ENCODE results near the gene RHBDF2. TPM values are rescaled to one million over a fixed set of nuclear protein-coding genes. Genes with fewer than 3 reads are reported as not detected.

RHBDF2 gene
- total and polyA plus RNA-seq, 4 experiments from 2014 or later: 5.4 to 62.2 (median 32.6) TPM

DNA sequence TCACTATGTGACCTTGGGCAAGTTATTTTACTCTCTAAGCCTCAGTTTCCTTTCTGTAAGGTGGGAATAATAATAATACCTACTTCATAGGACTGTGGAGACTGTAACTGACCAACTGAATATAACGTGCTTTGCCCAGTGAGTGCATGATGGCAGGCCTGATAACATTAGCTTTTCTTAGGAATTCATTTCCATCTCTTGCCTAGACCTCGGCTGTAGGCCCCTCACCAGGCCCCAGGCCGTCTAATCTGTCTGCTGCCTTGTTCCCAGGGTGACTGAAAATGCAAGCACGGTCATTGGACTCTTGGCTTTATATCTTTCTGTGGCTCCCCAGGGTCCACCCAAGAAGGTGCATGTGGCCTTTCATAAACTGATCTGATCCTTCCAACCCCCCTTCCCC lies 41.5 kb downstream of the RHBDF2 start:
- Mint-ChIP-seq H3K27me3 (no peaks in the 10 kb centered on the region), H3K4me1 (no peaks in the 10 kb centered on the region), H3K4me3 (no peak overlapping the region), H3K36me3 (no peaks in the 10 kb centered on the region), H3K9me3 (no peaks in the 10 kb centered on the region), H3K27ac (peak overlapping the region in 1 of 7 donors; percentile 70)
- no peak for DNase-seq
- POLR2A ChIA-PET (ENCODE audit: partially characterized antibody): interaction anchor here (1.2 to 1.5 kb wide), 2 partner anchors 42 to 55 kb away, joined by 4 to 5 read pairs; partner anchors contain the start of gene RHBDF2
- H3K4me3 ChIP-seq (ENCODE audit: low read length in 2 of 2): no peak overlapping the region
- no peaks in the 10 kb centered on the region for H3K27me3 ChIP-seq (ENCODE audit: insufficient read depth, low read length)
- H3K36me3 ChIP-seq (ENCODE audit: insufficient read depth, low read length): no peaks in the 10 kb centered on the region
- no peak overlapping the region for H3K27ac ChIP-seq (ENCODE audit: low read depth, low read length)
- intact Hi-C loops (cut with micrococcal nuclease): loop anchor here (10.0 kb wide), 1 partner anchor 215 kb away; no protein-coding TSS in a partner anchor
- H3K4me1 ChIP-seq (ENCODE audit: insufficient read depth, low read length): no peaks in the 10 kb centered on the region
- H3K9me3 ChIP-seq (ENCODE audit: control insufficient read depth in 1 of 2, low read length in 2 of 2): no peaks in the 10 kb centered on the region
- CTCF ChIA-PET (ENCODE audit: partially characterized antibody): interaction anchor here (0.5 to 1.5 kb wide), 5 partner anchors 26 to 222 kb away, joined by 3 to 7 read pairs (median 3); no protein-coding TSS in a partner anchor

DNA sequence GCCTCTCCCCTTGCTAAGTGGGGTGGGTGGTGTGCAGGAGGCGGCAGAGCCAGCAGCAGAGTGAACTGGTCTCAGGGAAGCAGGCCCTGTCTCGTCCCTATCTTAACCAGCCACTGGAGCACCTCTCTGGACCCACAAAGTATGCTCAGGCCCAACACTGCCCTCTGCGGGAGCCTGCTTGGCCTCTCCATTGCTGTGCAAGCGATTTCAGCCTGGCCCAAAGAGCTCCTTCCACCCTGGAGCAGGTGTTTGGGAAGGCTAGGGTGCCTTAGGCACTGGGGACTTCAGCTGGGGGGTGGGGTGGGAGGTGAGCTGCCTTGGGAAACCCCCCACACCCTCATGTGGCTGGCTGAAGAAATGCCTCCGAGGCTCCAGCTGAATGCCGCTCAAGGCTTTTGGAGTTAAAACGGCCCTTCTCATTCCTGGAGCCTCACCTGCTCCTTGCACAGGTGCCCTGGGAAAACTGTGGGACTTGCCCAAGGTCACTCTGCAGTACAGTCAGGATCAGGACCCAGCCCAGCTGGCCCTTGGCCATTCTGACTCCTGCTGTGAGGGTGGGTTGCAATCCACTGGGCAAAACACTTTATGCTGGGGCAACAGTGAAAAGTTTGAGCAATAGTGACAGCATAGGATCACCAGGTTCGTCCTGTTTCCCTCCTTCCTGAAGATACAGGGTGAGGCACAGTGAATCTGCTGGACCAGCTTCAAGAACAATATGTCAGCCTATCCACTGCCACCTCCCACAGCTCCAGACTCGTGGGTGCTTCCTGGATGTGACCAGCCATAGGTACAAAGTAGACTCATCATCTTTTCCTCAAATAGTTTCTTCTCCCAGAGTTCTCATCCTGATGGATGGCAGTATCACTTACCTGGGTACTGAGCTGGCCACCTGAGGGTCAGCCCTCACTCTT lies 42.4 kb downstream of the RHBDF2 start:
- Histone ChIP-seq H3K27me3 (ENCODE audit: insufficient read depth, low read length) (no peaks in the 10 kb centered on the region), H3K4me1 (ENCODE audit: insufficient read depth, low read length) (no peaks in the 10 kb centered on the region), H3K4me3 (ENCODE audit: low read length in 2 of 2) (no peak overlapping the region), H3K27ac (ENCODE audit: low read depth, low read length) (no peak overlapping the region), H3K9me3 (ENCODE audit: control insufficient read depth in 1 of 2, low read length in 2 of 2) (no peaks in the 10 kb centered on the region), H3K36me3 (ENCODE audit: insufficient read depth, low read length) (no peaks in the 10 kb centered on the region)
- Mint-ChIP-seq H3K9me3 (no peaks in the 10 kb centered on the region), H3K4me3 (no peak overlapping the region), H3K27me3 (no peaks in the 10 kb centered on the region), H3K27ac (no peak overlapping the region), H3K36me3 (no peaks in the 10 kb centered on the region), H3K4me1 (no peaks in the 10 kb centered on the region)
- intact Hi-C loops (cut with micrococcal nuclease): loop anchor here (10.0 kb wide), 1 partner anchor 216 kb away; no protein-coding TSS in a partner anchor
- DNase-seq: no peak
- ChIA-PET CTCF (ENCODE audit: partially characterized antibody) (interaction anchor here (0.6 to 2.6 kb wide), 10 partner anchors 8 to 612 kb away, joined by 3 to 9 read pairs (median 4); partner anchors contain the start of gene AANAT), POLR2A (ENCODE audit: partially characterized antibody) (interaction anchor here (1.0 to 1.9 kb wide), 4 partner anchors 8 to 99 kb away, joined by 3 to 7 read pairs (median 4); partner anchors contain the start of genes AANAT and RHBDF2)

DNA sequence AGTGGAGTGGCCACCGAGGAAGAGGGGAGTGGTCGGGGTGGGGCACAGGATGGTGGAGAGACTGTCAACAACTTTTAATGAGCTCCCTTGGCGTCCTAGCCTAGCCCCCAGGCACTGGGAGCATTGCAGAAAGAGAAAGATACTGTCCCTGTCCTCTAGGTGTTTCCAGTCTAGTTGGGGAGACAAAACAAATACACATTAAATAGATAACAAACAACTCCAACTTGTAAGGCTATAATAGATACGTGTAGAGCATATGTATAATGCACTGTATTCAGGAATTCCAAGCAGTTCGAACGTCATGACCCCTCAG lies 47.8 kb downstream of the RHBDF2 start:
- H3K9me3 ChIP-seq (ENCODE audit: control insufficient read depth in 1 of 2, low read length in 2 of 2): no peaks in the 10 kb centered on the region
- Mint-ChIP-seq H3K27me3 (no peaks in the 10 kb centered on the region), H3K27ac (peak overlapping the region; percentile 77 to 99 (median 96)), H3K9me3 (no peaks in the 10 kb centered on the region), H3K4me3 (peak overlapping the region; percentile 35 to 89 (median 80)), H3K4me1 (peaks cover 12 to 38% (median 25%) of the 10 kb centered on the region in 4 donors), H3K36me3 (no peaks in the 10 kb centered on the region)
- CTCF ChIA-PET (ENCODE audit: partially characterized antibody): interaction anchor here (0.8 to 3.3 kb wide), 13 partner anchors 8 to 228 kb away, joined by 3 to 16 read pairs (median 4); partner anchors contain the start of genes AANAT and RHBDF2
- peaks cover 20% of the 10 kb centered on the region for H3K4me1 ChIP-seq (ENCODE audit: insufficient read depth, low read length)
- intact Hi-C loops (cut with micrococcal nuclease): loop anchor here (1.0 to 10.0 kb wide), 4 partner anchors 48 to 221 kb away; partner anchors contain the start of gene RHBDF2
- H3K27me3 ChIP-seq (ENCODE audit: insufficient read depth, low read length): no peaks in the 10 kb centered on the region
- POLR2A ChIA-PET (ENCODE audit: partially characterized antibody): interaction anchor here (1.3 to 2.9 kb wide), 6 partner anchors 15 to 218 kb away, joined by 5 to 14 read pairs (median 8); partner anchors contain the start of genes AANAT and RHBDF2
- H3K27ac ChIP-seq (ENCODE audit: low read depth, low read length): peak overlapping the region; percentile 57
- no peak for DNase-seq
- H3K4me3 ChIP-seq (ENCODE audit: low read length in 2 of 2): peak overlapping the region in 1 of 2 donors; percentile 27
- no peaks in the 10 kb centered on the region for H3K36me3 ChIP-seq (ENCODE audit: insufficient read depth, low read length)

DNA sequence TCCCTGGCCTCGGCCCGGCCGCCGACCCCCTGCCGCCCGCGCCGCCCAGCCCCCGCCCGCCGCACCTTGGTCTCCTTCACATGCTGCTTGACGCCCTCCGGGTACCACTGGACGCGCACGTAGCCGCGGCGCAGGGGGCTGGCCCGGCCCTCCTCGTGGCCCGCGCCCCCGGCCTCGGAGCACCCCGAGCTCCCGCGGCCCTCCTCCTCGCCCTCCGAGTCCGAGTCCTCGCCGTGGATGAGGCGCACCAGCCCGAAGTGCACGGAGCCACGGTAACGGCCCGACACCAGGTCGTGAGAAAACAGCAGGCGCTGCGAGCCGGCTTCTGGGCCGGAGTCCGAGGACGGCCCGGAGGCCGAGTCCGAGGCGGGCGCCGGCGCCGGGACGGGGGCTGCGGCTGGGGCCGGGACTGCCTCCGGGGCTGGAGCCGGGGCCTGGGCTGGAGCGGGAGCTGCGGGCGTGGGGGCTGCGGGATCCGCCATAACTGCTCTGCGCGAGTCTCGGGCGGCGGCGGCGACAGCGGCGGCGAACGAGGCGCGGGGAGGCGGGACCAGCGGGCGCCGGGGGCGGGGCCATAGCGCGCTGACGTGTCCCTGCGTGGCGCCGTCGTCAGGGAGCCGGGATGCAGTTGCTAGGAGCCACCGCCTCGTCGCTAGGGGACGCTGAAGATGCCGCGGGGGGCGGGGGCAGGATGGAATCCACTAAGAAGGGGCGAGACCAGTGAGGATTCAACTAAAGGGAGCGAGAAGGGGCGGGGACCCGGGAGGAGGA lies 48.4 kb downstream of the RHBDF2 start, which contains the start of gene UBE2O:
TSS of gene UBE2O (minus strand) at position 493 of the 771 bp plus-strand sequence. CDS start at position 482, 11 bp downstream.
- Mint-ChIP-seq H3K4me1 (peaks cover 17 to 44% (median 29%) of the 10 kb centered on the region in 4 donors), H3K9me3 (no peaks in the 10 kb centered on the region), H3K36me3 (no peaks in the 10 kb centered on the region), H3K4me3 (peak within 1 kb of the TSS; percentile 83 to 92 (median 87)), H3K27me3 (no peaks in the 10 kb centered on the region), H3K27ac (peak within 1 kb of the TSS; percentile 77 to 99 (median 96))
- POLR2A ChIA-PET (ENCODE audit: partially characterized antibody): interaction anchor here (0.6 to 2.9 kb wide), 11 partner anchors 9 to 283 kb away, joined by 3 to 14 read pairs (median 6); partner anchors contain the start of genes AANAT, PRPSAP1 and RHBDF2
- intact Hi-C loops (cut with micrococcal nuclease): loop anchor here (1.0 to 10.0 kb wide), 4 partner anchors 48 to 222 kb away; partner anchors contain the start of gene RHBDF2
- H3K27ac ChIP-seq (ENCODE audit: low read depth, low read length): peak within 1 kb of the TSS; percentile 72
- no peaks in the 10 kb centered on the region for H3K27me3 ChIP-seq (ENCODE audit: insufficient read depth, low read length)
- no peaks in the 10 kb centered on the region for H3K9me3 ChIP-seq (ENCODE audit: control insufficient read depth in 1 of 2, low read length in 2 of 2)
- H3K4me3 ChIP-seq (ENCODE audit: low read length in 2 of 2): peak within 1 kb of the TSS; percentile 52 to 58
- H3K36me3 ChIP-seq (ENCODE audit: insufficient read depth, low read length): no peaks in the 10 kb centered on the region
- CTCF ChIA-PET (ENCODE audit: partially characterized antibody): interaction anchor here (0.9 to 3.3 kb wide), 11 partner anchors 9 to 229 kb away, joined by 3 to 16 read pairs (median 4); partner anchors contain the start of genes AANAT and RHBDF2
- H3K4me1 ChIP-seq (ENCODE audit: insufficient read depth, low read length): peaks cover 20% of the 10 kb centered on the region
- DNase-seq: peak; percentile 93 to 95 (median 94)

DNA sequence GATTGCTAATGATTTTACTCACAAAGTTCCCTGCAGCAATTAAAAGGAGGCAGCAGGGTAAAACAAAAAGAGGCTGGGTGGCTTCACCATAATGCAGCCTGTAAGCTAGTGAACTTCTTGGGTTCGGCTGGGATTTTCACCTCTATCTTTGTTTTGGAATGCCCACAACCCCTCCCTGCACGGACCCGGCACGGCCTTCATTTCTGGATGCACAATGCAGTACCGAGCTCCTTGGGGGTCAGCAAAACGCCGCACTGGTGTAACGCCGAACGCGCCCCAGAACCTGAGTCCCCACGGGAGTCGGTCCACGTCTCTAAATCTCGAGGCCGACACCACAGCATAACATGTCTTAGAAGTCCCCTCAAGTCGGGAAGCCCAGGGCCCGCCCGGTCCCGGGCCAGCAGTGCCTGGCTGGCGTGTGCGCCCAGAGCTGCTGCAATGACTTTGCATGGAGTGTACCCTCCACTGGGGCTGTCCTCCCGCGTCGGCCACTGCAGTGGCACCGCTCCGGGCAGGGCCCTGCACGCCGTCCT lies 49.0 kb downstream of the RHBDF2 start:
- no peaks in the 10 kb centered on the region for H3K36me3 Mint-ChIP-seq
- CTCF ChIA-PET (ENCODE audit: partially characterized antibody): interaction anchor here (0.8 to 3.3 kb wide), 4 partner anchors 10 to 229 kb away, joined by 3 to 16 read pairs (median 4); partner anchors contain the start of gene RHBDF2
- H3K36me3 ChIP-seq (ENCODE audit: insufficient read depth, low read length): no peaks in the 10 kb centered on the region
- H3K4me1 Mint-ChIP-seq: peaks cover 19 to 50% (median 33%) of the 10 kb centered on the region in 4 donors
- H3K4me3 Mint-ChIP-seq: peak overlapping the region; percentile 83 to 92 (median 87)
- peaks cover 20% of the 10 kb centered on the region for H3K4me1 ChIP-seq (ENCODE audit: insufficient read depth, low read length)
- POLR2A ChIA-PET (ENCODE audit: partially characterized antibody): interaction anchor here (0.6 to 2.9 kb wide), 8 partner anchors 8 to 283 kb away, joined by 3 to 14 read pairs (median 6); partner anchors contain the start of genes AANAT and PRPSAP1
- H3K27me3 ChIP-seq (ENCODE audit: insufficient read depth, low read length): no peaks in the 10 kb centered on the region
- H3K27me3 Mint-ChIP-seq: no peaks in the 10 kb centered on the region
- peak overlapping the region; percentile 52 to 58 for H3K4me3 ChIP-seq (ENCODE audit: low read length in 2 of 2)
- H3K9me3 ChIP-seq (ENCODE audit: control insufficient read depth in 1 of 2, low read length in 2 of 2): no peaks in the 10 kb centered on the region
- peak in 3 of 5 donors; percentile 8 to 26 (median 14) for DNase-seq
- peak overlapping the region; percentile 72 for H3K27ac ChIP-seq (ENCODE audit: low read depth, low read length)
- peak overlapping the region in 6 of 7 donors; percentile 67 to 94 (median 87) for H3K27ac Mint-ChIP-seq
- no peaks in the 10 kb centered on the region for H3K9me3 Mint-ChIP-seq
- intact Hi-C loops (cut with micrococcal nuclease): loop anchor here (2.0 to 10.0 kb wide), 3 partner anchors 63 to 223 kb away; no protein-coding TSS in a partner anchor

DNA sequence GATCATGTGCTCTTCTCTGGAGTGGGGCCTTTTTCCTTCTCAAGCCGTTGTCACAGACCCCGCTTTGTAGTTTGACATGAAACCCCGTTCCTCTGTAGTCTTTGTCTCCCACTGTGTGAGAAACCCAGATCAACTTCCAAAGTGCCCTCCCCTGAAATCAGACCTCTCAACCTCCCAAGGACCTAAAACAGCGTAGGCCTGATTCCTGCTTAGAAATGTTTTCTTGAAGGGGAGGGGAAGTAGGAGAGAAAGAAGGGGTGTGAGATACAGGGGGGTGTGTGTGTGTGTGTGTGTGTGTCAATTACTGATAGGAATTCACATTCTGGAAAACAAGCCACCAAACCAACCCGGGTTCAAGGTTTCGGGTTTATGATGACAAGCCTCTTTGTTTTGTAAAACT lies 49.7 kb downstream of the RHBDF2 start:
- H3K27me3 Mint-ChIP-seq: no peaks in the 10 kb centered on the region
- Histone ChIP-seq H3K36me3 (ENCODE audit: insufficient read depth, low read length) (no peaks in the 10 kb centered on the region), H3K4me3 (ENCODE audit: low read length in 2 of 2) (peak overlapping the region in 1 of 2 donors; percentile 58), H3K9me3 (ENCODE audit: control insufficient read depth in 1 of 2, low read length in 2 of 2) (no peaks in the 10 kb centered on the region), H3K27ac (ENCODE audit: low read depth, low read length) (no peak overlapping the region), H3K27me3 (ENCODE audit: insufficient read depth, low read length) (no peaks in the 10 kb centered on the region), H3K4me1 (ENCODE audit: insufficient read depth, low read length) (peaks cover 20% of the 10 kb centered on the region)
- peaks cover 20 to 57% (median 36%) of the 10 kb centered on the region in 4 donors for H3K4me1 Mint-ChIP-seq
- H3K4me3 Mint-ChIP-seq: peak overlapping the region; percentile 73 to 92 (median 86)
- H3K36me3 Mint-ChIP-seq: peaks cover 0 to 4% of the 10 kb centered on the region in 2 donors
- DNase-seq: no peak
- ChIA-PET CTCF (ENCODE audit: partially characterized antibody) (interaction anchor here (0.8 to 3.3 kb wide), 3 partner anchors 51 to 230 kb away, joined by 3 to 16 read pairs (median 3); partner anchors contain the start of gene RHBDF2), POLR2A (ENCODE audit: partially characterized antibody) (interaction anchor here (0.8 to 2.9 kb wide), 5 partner anchors 17 to 106 kb away, joined by 3 to 14 read pairs (median 6); partner anchors contain the start of genes AANAT and PRPSAP1)
- peak overlapping the region in 4 of 7 donors; percentile 13 to 73 (median 43) for H3K27ac Mint-ChIP-seq
- H3K9me3 Mint-ChIP-seq: no peaks in the 10 kb centered on the region
- intact Hi-C loops (cut with micrococcal nuclease): loop anchor here (10.0 kb wide), 1 partner anchor 223 kb away; no protein-coding TSS in a partner anchor
